NCI-H524 treated with DMSO at 0.1 percent for 48 hours (cell line): ENCODE data around the gene DDHD1.
"Not testable (repeated sequence)": the region's sequence is repeated elsewhere in the genome, so short reads cannot be mapped to it uniquely, and the experiment has no call there.

Experiments
- DNase-seq: peaks from one replicate; lab custom pipeline; 2025; lab: John Stamatoyannopoulos, UW

The DDHD1 gene

DNA sequence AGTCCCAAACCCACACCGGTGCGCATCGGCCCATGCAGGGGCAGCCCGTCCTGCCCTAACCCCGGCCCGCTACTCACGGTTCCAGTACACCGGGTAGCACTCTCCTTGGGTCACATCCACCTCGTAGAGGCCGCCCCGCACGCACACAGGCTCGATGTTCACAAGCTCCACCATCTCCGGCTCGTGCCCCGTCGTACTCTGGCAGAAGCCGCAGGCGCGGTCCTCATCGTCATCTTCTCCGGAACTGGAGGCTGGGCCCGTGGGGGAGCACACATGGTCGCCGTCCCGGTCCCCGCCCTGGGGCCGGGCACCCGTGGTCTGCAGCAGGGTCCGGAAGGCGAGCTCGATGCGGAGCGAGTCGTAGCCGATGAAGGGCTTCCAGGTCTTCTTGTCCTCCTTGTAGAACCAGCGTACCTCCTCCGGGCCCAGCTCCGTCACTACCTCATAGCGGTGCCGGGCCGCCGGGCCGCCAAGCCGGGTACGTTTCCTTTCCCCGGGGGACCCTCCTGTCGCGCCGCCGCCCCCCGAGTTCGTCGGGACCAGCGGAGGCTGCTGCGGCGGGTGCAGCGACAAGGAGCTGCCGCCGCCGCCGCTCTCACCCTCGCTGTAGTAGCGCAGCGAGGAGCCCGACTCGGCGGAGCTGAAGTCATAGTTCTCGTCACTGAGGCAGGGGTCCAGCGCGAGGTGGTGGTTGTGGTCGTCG lies 788 bp downstream of the DDHD1 start:
- DNase-seq, result no peak

DNA sequence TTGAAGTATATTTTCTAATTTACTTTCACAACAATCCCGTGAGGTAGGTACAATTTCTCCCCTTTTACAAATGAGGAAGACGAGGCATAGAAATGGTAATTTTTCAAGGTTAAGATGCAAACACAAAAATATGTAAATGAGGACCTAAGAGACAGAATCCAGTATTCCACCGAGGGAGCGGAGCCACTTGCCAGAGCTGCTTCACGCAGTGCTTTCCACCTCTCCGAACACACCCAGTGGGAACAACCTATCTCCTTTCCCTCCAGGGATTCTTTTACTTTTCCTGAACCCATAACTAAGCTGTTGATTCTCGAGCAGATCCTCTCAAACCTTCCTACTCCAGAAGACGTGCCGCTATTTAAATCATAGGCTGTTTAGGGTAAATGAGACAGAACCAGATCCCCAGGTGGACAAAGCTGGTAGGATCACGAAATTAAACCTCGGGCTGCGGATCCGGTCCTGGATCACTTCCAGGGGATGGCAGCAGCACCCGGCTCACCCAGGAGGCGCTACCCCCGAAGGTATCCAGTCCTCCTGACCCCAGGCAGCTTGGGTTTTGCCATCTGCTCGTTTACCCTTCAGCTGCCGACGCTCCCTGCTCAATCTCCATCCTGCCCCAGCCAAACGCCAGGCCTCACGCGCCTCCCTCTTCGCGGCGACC lies 1.5 kb downstream of the DDHD1 start:
- DNase-seq, result peak; percentile 81

DNA sequence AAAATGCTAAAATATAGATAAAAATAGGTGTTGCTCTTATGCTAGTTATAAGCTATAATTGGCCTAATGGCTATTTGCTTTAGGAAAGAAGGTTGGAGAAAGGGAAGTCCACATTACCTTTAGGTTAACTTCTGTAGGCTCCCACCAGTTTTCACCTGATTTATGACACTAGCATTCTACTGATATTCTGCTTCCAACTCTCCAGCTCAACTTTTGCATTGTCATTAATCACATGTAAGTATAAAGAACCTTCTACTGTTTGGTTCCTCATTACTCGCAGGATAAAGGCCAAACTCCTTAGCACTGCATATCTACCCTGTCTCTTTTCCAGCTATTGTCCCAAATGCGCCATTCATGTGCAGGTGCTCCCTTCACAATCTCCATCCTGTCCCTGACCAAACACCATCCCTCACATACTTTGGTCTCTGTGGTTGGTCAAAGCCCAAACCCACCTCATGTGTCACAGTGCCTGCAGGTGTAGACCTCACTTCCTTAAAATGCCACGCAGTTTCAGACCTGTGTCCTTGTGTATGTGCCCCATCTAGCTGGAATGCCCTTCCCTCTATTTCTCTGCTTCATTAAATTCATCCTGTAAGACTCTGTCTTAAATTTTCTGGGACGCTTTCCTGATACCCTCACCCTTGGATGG lies 3.3 kb downstream of the DDHD1 start:
- no peak for DNase-seq

DNA sequence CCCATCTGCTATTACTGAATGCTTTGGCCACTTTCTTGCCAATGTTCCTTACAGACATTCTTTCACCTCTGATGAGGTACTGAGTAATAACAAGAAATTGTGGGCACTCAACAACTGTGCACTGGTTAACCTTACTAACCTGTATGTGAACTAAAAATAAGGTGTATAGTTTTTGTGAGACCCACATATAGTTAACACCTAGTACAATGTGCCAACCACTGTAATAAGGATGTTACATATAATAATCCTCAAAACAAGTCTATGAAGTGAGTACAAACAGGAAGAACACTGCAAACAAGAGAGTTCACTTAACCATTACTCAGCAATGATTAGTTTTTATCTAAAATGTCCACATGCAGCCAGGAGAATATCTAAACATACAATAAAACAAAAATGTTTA lies 4.5 kb downstream of the DDHD1 start:
- no peak for DNase-seq

DNA sequence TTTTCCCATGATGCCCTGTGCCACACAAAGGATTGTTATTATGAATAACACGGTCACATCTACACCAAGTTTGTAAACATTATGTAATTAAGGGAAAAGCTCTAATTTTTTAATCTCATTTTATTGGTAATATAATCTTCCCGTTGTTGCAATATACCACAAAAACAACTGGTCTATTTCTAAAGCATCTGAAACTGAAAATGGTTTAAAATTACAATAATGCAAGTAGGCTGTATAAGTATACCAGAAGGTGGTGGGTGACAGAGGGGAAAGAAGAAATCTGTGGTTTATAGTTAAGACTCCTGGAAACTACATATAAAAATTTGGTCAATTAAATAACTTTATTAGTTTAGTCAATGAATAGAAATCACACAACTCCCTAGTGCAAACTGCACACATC lies 5.2 kb downstream of the DDHD1 start:
- DNase-seq, result no peak

DNA sequence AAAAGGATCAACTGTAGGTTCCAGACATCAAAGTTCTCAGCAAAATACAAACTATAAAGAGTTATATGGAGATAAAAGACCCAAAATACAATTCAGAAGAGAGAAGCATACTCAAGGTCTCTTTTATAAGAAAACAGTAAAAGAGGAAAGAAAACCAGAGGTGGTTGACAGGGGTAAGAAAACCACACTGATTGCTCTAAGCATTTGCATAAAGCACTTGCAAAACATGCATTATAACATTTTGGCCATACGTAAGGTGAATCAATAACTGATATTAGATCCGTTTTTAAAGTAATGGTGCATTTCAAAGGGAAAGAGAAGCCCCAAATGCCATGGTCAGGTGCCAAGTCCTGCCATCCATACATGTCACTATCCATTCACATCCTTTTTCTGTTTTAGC lies 5.9 kb downstream of the DDHD1 start:
- no peak for DNase-seq

DNA sequence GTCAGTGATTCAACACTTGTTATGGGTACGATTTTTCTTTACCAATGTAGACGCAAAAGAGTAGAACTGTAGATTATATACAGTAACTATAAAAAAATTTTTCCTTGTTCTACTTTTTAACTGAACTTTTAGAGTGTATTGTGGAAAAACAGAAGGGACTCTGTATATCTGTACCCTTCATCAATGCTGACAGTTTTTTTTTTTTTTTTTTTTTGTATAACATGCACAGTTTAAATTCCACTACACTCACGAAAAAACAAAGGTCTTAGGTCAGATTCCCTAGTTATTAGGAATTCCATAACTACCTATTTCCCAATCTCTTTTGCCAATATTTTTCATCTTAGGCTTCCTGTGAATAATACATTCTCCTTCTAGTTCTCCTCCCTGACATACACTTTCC lies 6.4 kb downstream of the DDHD1 start:
- DNase-seq, result no peak

DNA sequence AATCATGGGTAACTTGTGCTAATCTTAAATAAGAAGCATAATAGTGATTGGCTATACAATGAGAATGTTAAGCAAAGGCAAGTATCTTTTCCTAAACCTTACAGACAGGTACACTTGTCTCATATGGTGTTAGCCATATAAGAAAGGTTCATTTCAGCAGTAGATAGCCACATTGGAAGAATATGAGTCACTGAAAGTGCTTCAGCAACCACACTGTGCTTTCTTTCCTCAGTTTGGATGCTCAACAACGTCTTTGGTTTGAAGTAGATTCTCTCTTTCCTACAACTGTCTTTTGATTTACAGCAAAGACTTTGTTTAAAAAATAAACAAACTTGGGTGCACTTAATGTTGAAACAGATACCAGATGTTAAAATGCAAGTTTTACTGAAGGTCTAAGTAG lies 8.9 kb downstream of the DDHD1 start:
- DNase-seq, result no peak

DNA sequence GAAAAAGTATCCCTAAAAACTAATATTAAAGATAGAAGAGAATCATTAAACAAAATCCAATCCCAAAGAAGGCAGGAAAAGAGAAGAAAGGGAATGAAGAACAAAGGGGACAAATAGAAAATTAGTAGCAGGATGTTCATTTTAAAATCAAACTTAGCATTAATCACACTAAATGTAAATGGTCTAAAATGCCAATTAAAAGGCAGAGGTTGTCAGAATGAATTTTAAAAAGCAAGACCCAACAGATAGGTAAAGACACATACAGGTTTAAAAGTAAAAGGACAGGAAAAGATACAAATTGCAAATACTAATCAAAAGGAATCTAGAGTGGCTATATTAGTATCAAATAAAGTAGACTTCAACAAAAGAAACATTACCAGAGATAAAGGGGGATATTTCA lies 12.5 kb downstream of the DDHD1 start:
- DNase-seq, result no peak

DNA sequence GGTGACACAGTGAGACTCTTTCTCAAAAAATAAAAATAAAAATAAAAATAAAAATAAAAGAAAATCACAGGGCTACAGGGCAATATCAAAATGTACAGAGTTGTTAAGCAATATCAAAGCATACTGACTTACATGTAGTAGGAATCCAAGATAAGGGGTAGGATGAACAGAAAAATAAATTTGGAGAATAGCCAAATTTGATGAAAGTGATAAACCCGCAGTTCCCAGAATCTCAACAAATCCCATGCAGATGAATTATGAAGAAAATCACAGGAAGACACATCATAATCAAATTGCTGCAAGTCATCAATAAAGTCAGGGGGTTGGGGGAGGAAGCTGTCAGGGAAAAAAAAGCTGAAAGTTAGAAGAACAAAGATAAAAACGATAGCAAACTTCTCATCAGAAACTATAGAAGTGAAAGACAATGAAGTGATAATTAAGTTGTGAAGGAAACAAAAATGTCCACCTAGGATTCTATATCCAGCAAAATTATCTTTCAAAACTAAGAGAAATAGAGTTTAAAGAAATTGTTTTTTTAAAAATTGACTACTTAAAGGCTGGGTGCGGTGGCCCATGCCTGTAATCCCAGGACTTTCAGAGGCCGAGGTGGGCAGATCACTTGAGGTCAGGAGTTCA lies 15.4 kb downstream of the DDHD1 start:
- DNase-seq, result no peak

DNA sequence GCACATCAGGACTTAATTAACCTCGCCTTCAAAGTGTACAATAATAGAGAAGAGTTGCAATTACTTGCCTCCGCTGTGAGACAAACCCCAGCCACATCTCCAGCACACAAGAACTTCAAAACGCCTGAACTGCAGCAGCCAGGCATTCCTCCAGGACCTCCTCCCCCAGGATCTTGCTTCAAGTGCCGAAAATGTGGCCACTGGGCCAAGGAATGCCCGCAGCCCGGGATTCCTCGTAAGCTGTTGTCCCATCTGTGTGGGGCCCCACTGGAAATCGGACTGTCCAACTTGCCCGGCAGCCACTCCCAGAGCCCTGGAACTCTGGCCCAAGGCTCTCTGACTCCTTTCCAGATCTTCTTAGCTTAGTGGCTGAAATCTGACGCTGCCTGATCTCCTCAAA lies 22.6 kb downstream of the DDHD1 start:
- DNase-seq, result not testable (repeated sequence)

DNA sequence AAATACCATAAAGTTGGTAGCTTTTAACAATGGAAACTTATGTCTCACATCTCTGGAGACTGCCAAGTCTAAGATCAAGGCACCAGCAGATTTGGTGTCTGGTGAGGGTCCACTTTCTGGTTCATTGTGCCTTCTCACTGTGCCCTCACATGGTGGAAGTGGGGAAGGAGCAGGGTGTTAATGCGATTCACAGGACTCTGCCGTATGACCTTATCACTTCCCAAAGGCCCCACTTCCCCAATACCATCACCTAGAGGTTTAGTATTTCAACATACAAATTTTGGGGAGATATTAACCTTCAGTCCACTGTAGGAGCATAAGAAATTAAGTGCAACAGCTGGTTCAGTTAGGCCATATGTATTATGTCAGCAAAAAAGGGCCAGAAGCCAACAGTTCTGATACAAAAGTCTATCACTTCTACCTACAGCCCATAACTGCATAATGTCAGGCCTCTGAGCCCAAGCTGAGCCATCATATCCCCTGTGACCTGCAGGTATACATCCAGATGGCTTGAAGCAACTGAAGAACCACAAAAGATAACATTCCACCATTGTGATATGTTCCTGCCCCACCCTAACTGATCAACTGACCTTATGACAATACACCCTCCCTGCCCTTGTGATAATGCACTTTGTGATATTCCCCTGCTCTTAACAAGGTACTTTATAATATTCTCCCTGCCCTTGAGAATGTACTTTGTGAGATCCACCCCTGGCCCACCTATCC lies 24.7 kb downstream of the DDHD1 start:
- DNase-seq, result no peak

DNA sequence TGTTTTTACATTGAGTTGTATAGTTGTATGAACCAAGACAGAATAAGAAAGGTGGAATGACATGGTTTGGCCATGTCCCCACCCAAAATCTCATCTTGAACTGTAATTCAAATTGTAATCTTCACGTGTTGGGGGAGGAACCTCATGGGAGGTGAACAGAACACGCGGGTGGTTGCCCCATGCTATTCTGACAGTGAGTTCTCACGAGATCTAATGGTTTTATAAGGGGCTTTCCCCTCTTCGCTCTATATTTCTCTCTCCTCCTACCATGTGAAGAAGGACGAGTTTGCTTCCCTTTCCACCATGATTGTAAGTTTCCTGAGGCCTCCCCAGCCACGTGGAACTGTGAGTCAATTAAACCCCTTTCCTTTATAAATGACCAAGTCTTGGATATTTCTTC lies 25.3 kb downstream of the DDHD1 start:
- DNase-seq, result no peak

DNA sequence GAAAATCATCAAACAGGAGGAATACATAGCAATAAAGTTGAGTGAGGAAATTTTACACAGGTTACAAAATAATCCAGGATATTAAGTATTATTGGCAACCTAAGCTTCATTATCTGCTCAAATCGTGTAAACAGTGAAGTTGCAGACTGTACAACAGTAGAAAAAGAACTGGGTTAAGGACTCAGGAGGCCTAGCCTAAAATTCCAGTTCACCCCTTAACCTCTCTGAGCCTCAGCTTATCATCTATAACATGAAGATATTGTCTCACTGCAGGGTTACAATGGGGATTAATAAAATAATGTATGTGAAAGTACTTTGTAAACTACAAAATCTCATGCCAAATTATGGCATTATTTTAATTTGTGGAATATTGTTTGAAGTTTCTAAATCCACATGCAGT lies 26.0 kb downstream of the DDHD1 start:
- DNase-seq, result no peak

DNA sequence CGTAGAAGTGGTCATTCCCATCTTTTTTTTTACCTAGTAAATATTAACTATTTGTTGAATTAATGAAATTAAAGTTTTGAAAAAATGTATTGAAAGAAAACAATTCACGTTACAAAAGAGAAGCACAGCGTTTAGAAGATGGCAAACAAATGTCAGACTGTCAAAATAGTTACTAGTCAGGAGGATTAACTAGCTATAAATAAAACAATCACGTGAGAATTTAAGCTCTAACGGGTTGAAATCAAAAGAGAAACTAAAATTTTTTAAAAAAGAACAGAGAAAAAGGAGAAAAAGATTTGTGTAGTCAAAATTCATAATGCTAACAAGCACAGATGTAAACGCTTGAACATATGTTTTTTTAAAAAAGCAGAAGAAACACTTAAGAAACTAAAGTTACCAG lies 26.4 kb downstream of the DDHD1 start:
- DNase-seq, result no peak

DNA sequence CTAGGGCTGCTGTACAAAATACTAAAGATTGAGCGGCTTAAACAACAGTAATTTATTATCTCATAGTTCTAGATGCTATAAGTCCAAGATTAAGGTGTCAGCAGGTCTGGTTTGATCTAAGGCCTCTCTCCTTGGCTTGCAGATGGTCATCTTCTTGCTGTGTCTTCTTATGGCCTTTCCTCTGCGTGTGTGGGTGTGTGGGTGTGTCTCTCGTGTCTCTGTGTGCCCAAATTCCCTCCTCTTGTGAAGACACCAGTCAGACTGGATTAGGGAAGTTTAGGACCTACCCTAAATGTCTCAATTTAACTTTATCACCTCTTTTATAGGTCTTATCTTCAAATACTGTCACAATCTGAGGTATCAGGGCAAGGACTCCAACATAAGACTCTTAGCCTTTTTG lies 28.3 kb downstream of the DDHD1 start:
- no peak for DNase-seq

DNA sequence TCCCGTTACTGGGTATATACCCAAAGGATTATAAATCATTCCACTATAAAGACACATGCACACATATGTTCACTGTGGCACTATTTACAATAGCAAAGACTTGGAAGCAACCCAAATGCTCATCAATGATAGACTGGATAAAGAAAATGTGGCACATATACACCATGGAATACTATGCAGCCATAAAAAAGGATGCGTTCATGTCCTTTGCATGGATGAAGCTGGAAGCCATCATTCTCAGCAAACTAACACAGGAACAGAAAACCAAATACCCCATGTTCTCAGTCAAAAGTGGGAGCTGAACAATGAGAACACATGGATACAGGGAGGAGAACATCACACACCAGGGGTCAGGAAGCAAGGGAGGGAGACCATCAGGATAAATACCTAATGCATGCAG lies 31.7 kb downstream of the DDHD1 start:
- DNase-seq, result not testable (repeated sequence)

DNA sequence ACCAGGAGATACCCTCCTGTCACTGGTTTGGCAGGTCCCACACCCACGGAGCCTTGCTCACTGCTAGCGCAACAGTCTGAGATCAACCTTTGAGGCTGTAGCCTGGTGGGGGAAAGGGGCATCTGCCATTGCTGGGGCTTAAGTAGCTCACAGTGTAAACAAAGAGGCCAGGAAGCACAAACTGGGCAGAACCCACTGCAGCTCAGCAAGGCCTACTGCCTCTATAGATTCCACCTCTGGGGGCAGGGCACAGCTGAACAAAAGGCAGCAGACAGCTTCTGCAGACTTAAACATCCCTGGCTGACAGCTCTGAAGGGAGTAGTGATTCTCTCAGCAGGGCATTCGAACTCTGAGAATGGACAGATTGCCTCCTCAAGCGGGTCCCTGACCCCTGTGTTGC lies 35.6 kb downstream of the DDHD1 start:
- not testable (repeated sequence) for DNase-seq

DNA sequence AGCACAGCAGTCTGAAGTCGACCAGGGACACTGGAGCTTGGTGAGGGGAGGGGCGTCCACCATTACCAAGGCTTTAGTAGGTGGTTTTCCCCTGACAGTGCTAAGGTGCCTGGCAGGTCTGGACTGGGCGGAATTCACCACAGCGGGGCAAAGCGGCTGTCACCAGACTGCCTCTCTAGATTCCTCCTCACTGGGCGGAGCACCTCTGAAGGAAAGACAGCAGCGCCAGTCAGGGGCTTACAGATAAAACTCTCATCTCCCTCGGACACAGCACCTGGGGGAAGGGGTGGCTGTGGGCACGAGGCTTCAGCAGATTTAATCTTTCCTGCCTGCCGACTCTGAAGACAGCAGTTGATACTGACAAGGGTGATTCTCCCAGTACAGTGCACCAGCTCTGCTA lies 39.1 kb downstream of the DDHD1 start:
- DNase-seq, result no peak

DNA sequence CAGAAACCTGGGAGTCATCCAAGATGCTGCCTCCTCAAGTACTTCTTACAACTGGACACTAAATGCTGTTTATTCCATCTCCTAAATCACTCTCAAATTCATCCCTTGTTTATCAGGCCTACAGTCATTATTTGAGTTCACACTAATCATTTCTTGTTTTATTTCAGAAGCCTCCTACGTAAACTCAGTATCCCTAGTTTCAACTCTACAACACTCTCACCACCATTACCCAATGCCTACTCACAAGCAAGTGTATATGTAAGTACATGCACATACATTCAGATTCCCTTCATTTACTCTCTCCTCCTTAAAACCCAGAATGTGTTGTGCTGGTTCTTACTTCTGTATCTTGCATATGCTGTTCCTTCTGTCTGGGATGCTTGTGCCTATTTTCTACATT lies 43.0 kb downstream of the DDHD1 start:
- no peak for DNase-seq

DNA sequence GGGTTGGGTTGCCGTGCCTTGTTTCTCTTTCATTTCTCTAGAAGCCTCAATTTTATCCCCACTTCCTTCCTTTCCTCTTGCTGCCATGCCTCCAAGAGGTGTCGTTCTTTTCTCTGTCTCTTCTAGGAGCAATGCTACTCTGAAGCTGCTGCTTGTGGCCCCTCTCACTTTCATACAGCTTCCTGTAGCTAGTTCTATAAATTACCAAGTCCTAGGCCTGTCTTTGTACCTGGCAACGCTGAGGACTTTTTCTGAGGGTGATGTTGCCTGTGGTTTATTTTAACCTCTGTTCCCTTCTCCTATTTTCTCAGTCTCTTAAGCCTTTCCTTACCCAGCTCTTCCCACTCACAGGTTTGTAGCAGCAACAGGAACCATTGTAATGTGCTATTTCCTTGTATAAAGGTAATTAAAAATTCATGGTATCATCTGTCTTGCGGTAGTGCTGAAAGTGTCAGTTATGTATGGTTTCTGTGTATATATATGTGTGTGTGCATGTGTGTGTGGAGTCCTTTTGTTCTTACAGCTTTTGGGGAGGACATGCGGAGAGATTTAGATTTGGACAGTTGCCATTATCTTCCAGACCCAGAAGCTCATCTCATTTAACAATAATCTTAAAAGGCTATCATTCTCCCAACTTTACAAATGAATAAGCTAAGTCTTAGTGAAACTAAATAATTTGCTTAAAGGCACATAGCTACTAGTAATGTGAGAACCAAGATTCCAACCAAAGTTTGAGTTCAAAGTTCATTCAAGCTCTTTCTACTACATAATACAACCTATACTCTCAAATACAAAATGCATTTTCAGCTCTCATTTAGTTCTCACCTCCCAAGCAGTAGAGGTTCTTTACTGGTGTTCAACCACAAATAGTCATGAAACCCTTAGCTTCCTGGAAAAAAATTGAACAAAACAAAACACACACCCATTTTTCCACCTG lies 43.8 kb downstream of the DDHD1 start:
- no peak for DNase-seq
